Stomach smooth muscle (tissue), 2 donors: Measurements from ENCODE around the gene SPECC1L.
A peak's percentile ranks its signal among the peaks of the same experiment; 100 is the strongest.

Source experiments
- H3K27ac ChIP-seq: one replicate; pipeline ENCODE4 v1.7.0; 2013; ENCODE audit warnings: mild to moderate bottlenecking, low read length, inconsistent platforms
- H3K27me3 ChIP-seq, 2 donors: one replicate each; pipeline ENCODE4 v1.7.0; 2013; ENCODE audit warnings: low read length in 2 of 2; ENCODE audit not compliant: insufficient read depth in 2 of 2, control insufficient read depth in 1 of 2
- H3K36me3 ChIP-seq, 2 donors: one replicate each; pipeline ENCODE4 v1.7.0; 2013; ENCODE audit warnings: low read length in 2 of 2; ENCODE audit not compliant: control insufficient read depth in 2 of 2, insufficient read depth in 2 of 2
- H3K4me1 ChIP-seq: one replicate; pipeline ENCODE4 v1.7.0; 2013; ENCODE audit warnings: low read length; ENCODE audit not compliant: control insufficient read depth, insufficient read depth
- H3K4me3 ChIP-seq, 2 donors: one replicate each; pipeline ENCODE4 v1.7.0; 2013; ENCODE audit warnings: low read length in 2 of 2
- H3K9ac ChIP-seq, 2 donors: one replicate each; pipeline ENCODE4 v1.7.0; 2013; ENCODE audit warnings: low read length in 2 of 2, mild to moderate bottlenecking in 1 of 2
- H3K9me3 ChIP-seq, 2 donors: one replicate each; pipeline ENCODE4 v1.7.0; 2013; ENCODE audit warnings: low read length in 2 of 2; ENCODE audit not compliant: control insufficient read depth in 2 of 2
- donor health status: healthy.
- donor health status: Pancreatic carcinoma.

SPECC1L gene

GRCh38 chr22:24430431-24431308 lies 160.0 kb downstream of the SPECC1L start:
- H3K4me3 ChIP-seq, result no peak overlapping the region
- H3K4me1 ChIP-seq, result peaks cover 60% of the 10 kb centered on the region
- H3K27ac ChIP-seq, result no peak overlapping the region
- no peak overlapping the region for H3K9ac ChIP-seq
- H3K27me3 ChIP-seq, result no peaks in the 10 kb centered on the region
- H3K9me3 ChIP-seq, result no peaks in the 10 kb centered on the region
- H3K36me3 ChIP-seq, result no peaks in the 10 kb centered on the region

DNA sequence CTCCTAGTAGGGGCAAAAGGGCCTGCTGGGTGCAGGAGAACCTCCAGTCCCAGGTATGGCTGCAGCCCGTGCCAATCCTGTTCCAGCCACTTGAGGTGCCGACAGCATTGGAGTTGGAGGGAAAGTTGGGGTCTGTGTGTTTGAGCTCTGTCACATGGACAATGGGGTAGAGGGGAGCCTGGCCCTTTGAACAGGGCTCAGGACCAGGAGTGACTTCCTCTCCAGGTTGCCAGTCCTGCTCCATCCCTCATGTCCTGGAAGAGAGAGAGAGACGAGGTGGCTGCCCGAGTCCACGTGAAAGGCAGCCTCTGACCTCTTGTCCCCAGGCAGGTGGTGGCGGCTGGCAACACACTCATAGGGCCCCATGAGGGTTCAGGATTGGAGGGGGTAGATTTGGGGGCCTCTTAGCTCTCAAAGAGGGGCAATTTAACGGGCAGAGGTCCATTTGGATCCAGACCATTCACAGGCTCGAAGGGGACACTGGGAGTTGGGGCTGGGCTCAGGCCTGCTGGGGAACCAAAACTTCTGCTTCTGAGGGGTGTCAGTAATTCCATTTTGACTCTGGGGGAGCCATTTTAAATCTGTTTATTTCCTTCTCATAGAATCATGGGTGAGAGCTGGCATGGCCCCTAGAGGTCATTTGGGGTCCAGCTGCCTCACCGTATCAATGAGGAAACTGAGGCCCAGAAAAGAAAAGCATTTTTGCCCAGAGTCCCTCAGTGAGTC lies 160.8 kb downstream of the SPECC1L start:
- Histone ChIP-seq H3K4me3 (no peak overlapping the region), H3K27me3 (no peaks in the 10 kb centered on the region), H3K27ac (no peak overlapping the region), H3K9ac (no peak overlapping the region), H3K9me3 (no peaks in the 10 kb centered on the region), H3K4me1 (peaks cover 60% of the 10 kb centered on the region), H3K36me3 (no peaks in the 10 kb centered on the region)

DNA sequence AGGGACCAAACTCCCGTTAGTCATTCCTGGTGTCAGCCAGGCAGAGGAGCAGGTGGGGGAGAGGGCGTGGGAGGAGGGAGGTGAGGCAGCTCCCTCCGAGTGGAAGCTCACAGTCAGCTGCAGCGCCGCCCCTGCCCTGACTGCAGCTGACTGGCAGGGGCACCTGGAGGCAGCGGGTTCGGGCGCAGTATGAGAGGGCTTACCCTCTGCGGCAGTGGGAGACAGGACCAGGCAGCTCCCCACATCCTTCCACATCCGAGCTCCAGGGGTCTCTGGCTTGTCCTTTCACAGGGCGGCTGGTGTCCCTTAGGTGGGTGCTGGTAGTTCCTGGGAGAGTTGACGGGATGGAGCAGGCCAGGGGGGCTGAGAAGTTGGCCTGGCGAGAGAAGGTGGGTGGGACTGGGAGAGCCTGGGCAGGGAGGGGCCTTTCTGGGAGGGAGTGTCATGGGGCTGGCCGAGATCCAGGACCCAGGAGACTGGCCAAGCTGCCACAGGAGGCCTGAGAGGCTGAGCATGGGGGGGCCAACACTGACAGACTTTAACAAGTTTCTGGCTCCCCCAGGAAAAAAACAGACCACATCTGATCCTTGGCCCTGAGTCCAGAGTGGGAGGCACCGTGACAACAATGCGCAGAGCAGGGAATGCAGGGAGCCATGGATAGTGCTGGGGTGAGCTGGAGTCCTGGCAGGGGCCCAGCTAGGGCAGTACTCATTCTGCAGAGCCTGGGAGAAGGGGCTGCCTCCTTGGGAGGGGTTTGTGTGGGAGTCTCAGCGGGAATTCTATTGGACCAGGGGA lies 161.6 kb downstream of the SPECC1L start:
- H3K27ac ChIP-seq, result peak overlapping the region; percentile 24
- H3K36me3 ChIP-seq, result no peaks in the 10 kb centered on the region
- H3K27me3 ChIP-seq, result no peaks in the 10 kb centered on the region
- H3K4me1 ChIP-seq, result peaks cover 62% of the 10 kb centered on the region
- no peak overlapping the region for H3K4me3 ChIP-seq
- no peak overlapping the region for H3K9ac ChIP-seq
- H3K9me3 ChIP-seq, result no peaks in the 10 kb centered on the region

- peaks cover 62% of the 10 kb centered on the region for H3K4me1 ChIP-seq
- H3K4me3 ChIP-seq, result no peak overlapping the region
- no peak overlapping the region for H3K9ac ChIP-seq
- H3K27ac ChIP-seq, result peak overlapping the region; percentile 24
- no peaks in the 10 kb centered on the region for H3K36me3 ChIP-seq
- no peaks in the 10 kb centered on the region for H3K9me3 ChIP-seq
- H3K27me3 ChIP-seq, result no peaks in the 10 kb centered on the region
Measured at GRCh38 chr22:24433001-24433827, 162.6 kb downstream of the SPECC1L start.

GRCh38 chr22:24433828-24434470 lies 163.3 kb downstream of the SPECC1L start:
- H3K36me3 ChIP-seq, result no peaks in the 10 kb centered on the region
- H3K9me3 ChIP-seq, result no peaks in the 10 kb centered on the region
- no peak overlapping the region for H3K9ac ChIP-seq
- H3K4me1 ChIP-seq, result peaks cover 62% of the 10 kb centered on the region
- H3K27me3 ChIP-seq, result no peaks in the 10 kb centered on the region
- peak overlapping the region; percentile 31 for H3K27ac ChIP-seq
- no peak overlapping the region for H3K4me3 ChIP-seq

DNA sequence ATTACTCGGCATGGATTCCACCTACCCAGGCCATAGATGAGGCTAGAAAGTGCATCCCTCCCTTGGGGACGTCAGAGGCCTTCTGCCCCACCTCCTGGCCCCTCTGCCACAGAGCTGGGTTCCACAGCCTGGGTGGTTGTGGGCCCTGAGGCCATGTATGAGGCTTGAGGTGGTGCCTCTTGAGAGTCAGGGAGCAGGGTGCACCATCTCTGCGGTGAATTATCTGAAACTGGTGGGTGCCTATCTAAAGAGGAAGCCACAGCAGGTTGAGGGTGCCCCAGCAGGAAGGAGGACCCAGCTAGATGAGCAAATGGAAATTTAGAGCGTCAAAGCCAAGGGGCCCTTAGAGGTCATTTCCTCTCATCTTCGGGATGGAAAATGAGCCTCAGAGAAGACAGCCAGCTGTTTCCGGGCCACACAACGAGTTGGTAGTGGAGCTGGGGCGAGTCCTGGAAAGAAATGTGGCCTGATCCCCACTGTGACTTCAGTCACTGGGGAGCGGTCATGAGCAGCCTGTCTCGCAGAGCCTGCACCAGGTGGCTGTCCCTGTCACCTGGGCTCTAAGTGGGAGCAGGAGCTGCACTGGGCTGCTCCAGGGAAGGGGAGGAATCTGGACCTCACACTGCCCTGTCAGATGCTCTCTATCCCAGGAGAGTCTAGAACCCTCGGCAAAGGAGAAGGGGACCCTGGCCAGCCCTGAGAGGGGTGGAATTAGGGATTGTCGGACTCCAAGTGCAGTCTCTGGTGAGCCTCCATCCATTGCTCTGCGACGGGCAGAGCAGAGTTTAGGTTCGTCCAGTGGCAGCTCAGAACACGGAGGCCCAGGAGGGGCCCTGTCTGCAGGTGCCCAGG lies 164.1 kb downstream of the SPECC1L start:
- Histone ChIP-seq H3K27me3 (no peaks in the 10 kb centered on the region), H3K9me3 (no peaks in the 10 kb centered on the region), H3K36me3 (no peaks in the 10 kb centered on the region), H3K4me3 (no peak overlapping the region), H3K9ac (no peak overlapping the region), H3K4me1 (peaks cover 59% of the 10 kb centered on the region), H3K27ac (peak overlapping the region; percentile 31)

DNA sequence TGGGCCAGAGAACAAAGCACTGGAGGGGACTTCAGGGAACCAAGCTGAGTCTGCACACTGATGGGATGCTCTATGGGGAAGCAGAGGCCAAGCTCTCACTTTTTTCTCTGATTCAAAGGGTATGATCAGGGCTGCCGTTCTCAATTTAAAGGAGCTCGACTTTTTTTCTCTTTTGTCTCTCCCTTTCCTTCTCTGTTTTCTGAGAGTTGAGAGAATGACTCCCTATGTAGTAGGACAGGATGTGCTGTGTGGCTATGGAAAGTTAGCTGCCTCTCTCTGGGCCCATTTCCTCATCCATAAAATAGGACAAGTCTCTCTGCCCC lies 164.7 kb downstream of the SPECC1L start:
- no peaks in the 10 kb centered on the region for H3K36me3 ChIP-seq
- H3K27me3 ChIP-seq, result no peaks in the 10 kb centered on the region
- H3K4me1 ChIP-seq, result peaks cover 54% of the 10 kb centered on the region
- no peak overlapping the region for H3K4me3 ChIP-seq
- no peak overlapping the region for H3K27ac ChIP-seq
- no peak overlapping the region for H3K9ac ChIP-seq
- H3K9me3 ChIP-seq, result no peaks in the 10 kb centered on the region

DNA sequence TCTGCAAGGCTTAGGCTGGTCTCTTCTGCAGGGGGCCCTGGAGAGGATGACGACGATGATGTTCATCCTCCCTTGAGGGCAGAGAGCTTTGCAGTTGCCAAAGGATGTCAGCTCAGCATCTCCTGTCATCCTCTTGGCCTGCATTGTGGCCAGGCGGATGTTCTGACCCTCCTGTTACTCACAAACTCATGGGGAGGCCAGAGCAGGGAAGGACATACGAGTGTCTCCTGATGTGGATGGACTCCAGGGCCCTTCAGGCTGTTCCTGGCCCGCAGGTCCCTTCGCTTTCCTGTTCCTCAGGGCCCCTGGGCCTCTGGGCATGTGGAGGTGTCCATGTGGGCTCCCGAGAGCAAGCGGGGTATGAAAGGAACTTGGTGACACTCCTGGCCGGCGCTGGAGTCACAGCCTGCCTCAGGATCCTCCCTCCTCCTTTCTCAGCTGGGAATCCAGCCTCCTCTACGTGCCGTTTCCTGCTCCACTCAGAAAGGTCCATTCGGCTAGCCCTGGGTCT lies 165.3 kb downstream of the SPECC1L start:
- no peaks in the 10 kb centered on the region for H3K36me3 ChIP-seq
- H3K27me3 ChIP-seq, result no peaks in the 10 kb centered on the region
- H3K27ac ChIP-seq, result no peak overlapping the region
- H3K4me3 ChIP-seq, result no peak overlapping the region
- no peaks in the 10 kb centered on the region for H3K9me3 ChIP-seq
- H3K9ac ChIP-seq, result no peak overlapping the region
- peaks cover 47% of the 10 kb centered on the region for H3K4me1 ChIP-seq

GRCh38 chr22:24436553-24436952 lies 165.9 kb downstream of the SPECC1L start:
- H3K27ac ChIP-seq, result peak overlapping the region; percentile 31
- H3K4me1 ChIP-seq, result peaks cover 41% of the 10 kb centered on the region

More at GRCh38 chr22:24436553-24436952, 165.9 kb downstream of the SPECC1L start:
- Histone ChIP-seq H3K27me3 (no peaks in the 10 kb centered on the region), H3K4me3 (no peak overlapping the region), H3K36me3 (no peaks in the 10 kb centered on the region), H3K9me3 (no peaks in the 10 kb centered on the region), H3K9ac (no peak overlapping the region)
